Transverse colon (tissue), 4 donors: Measurements from ENCODE around the gene PRDM12.

ENCODE experiments used
- CTCF ChIP-seq, 5 experiments: fragments of 200-600 bp in 3 of 5; fragments of 450-650 bp in 2 of 5; sonication (generic) in 3 of 5; IDR thresholded peaks; 1 replicate in 2 of 5; 2 replicates in 3 of 5; pipeline ENCODE4 v1.5.1; 2016 to 2017; ENCODE audit warnings: antibody characterized with exemption in 5 of 5, inconsistent platforms in 3 of 5, mild to moderate bottlenecking in 2 of 5, moderate library complexity in 1 of 5
- EP300 ChIP-seq: sonication (generic); formaldehyde crosslinking; IDR thresholded peaks from one replicate; pipeline ENCODE4 v1.6.1; 2017; ENCODE audit warnings: antibody characterized with exemption, low read depth
- POLR2AphosphoS5 ChIP-seq, 3 donors: sonication (generic); formaldehyde crosslinking; IDR thresholded peaks; one replicate each; pipeline ENCODE4 v1.6.1; 2016; ENCODE audit warnings: antibody characterized with exemption in 3 of 3

- no peak for TF ChIP-seq POLR2AphosphoS5 (IDR thresholded peaks at IDR 0.05)
- no peak for TF ChIP-seq CTCF (IDR thresholded peaks at IDR 0.05)
- TF ChIP-seq EP300: no peak
Observed at GRCh38 chr9:130636648-130637020, 27.8 kb upstream of the PRDM12 start.
